Mesendoderm (in vitro differentiated cells): ENCODE results near the gene CREB3L1.
A peak's percentile ranks its signal among the peaks of the same experiment; 100 is the strongest.

ENCODE experiments used
- DNase-seq: peaks from one replicate; pipeline ENCODE4 v3.0.0; 2013
- H2AK5ac ChIP-seq: 2 replicates; pipeline ENCODE4 v1.6.1; 2013; ENCODE audit warnings: low read length, inconsistent platforms
- H2BK120ac ChIP-seq: 2 replicates; pipeline ENCODE4 v1.6.1; 2013; ENCODE audit warnings: low read depth, mild to moderate bottlenecking, low read length, moderate library complexity, mixed read lengths
- H2BK15ac ChIP-seq: replicated peaks from 2 replicates; pipeline ENCODE4 v1.6.1; 2013; ENCODE audit warnings: low read depth, mild to moderate bottlenecking, moderate library complexity
- H2BK5ac ChIP-seq: 2 replicates; pipeline ENCODE4 v1.6.1; 2013; ENCODE audit warnings: low read length, inconsistent platforms
- H3K18ac ChIP-seq: 2 replicates; pipeline ENCODE4 v1.6.1; 2013; ENCODE audit warnings: mild to moderate bottlenecking, low read length, mixed read lengths
- H3K23ac ChIP-seq: one replicate; pipeline ENCODE4 v1.6.1; 2013; ENCODE audit warnings: low read length
- H3K27ac ChIP-seq: 2 replicates; pipeline ENCODE4 v1.5.1; 2013; ENCODE audit warnings: low read depth, mild to moderate bottlenecking, inconsistent platforms, low read length, moderate library complexity
- H3K27me3 ChIP-seq: 2 replicates; pipeline ENCODE4 v1.6.1; 2013; ENCODE audit warnings: low read length, control low read depth, mild to moderate bottlenecking, inconsistent platforms; ENCODE audit not compliant: insufficient read depth, poor library complexity
- H3K36me3 ChIP-seq: 2 replicates; pipeline ENCODE4 v1.6.1; 2013; ENCODE audit warnings: low read length, inconsistent platforms; ENCODE audit not compliant: control insufficient read depth, insufficient read depth
- H3K4ac ChIP-seq: one replicate; pipeline ENCODE4 v1.6.1; 2013; ENCODE audit warnings: low read depth, mild to moderate bottlenecking, low read length, moderate library complexity
- H3K4me1 ChIP-seq: 2 replicates; pipeline ENCODE4 v1.6.1; 2013; ENCODE audit warnings: low read depth, low read length, inconsistent platforms; ENCODE audit not compliant: control insufficient read depth
- H3K4me2 ChIP-seq: 2 replicates; pipeline ENCODE4 v1.6.1; 2013; ENCODE audit warnings: low read length
- H3K4me3 ChIP-seq: 2 replicates; pipeline ENCODE4 v1.5.1; 2013; ENCODE audit warnings: mild to moderate bottlenecking, low read length
- H3K56ac ChIP-seq: one replicate; pipeline ENCODE4 v1.6.1; 2013; ENCODE audit warnings: low read length
- H3K79me1 ChIP-seq: 2 replicates; pipeline ENCODE4 v1.6.1; 2013; ENCODE audit warnings: low read length, inconsistent platforms
- H3K79me2 ChIP-seq: 2 replicates; pipeline ENCODE4 v1.6.1; 2013; ENCODE audit warnings: mild to moderate bottlenecking, low read length; ENCODE audit not compliant: control insufficient read depth, insufficient read depth
- H3K9ac ChIP-seq: 2 replicates; pipeline ENCODE4 v1.6.1; 2013; ENCODE audit warnings: low read length, inconsistent platforms
- H4K5ac ChIP-seq: one replicate; pipeline ENCODE4 v1.6.1; 2013; ENCODE audit warnings: low read length
- H4K8ac ChIP-seq: one replicate; pipeline ENCODE4 v1.6.1; 2013; ENCODE audit warnings: low read depth, mild to moderate bottlenecking, control low read depth, low read length, moderate library complexity
- WGBS: extraction: QIAGEN DNeasy Blood & Tissue Kit; methylation state at CpG from one replicate; pipeline ENCODE4 v1.1.7; 2013; ENCODE audit warnings: low lambda C conversion rate, missing lambda C conversion rate; ENCODE audit not compliant: insufficient coverage; ENCODE audit errors: extremely low coverage; 5-methylcytosine and 5-hydroxymethylcytosine counted together

The CREB3L1 gene

GRCh38 chr11:46350695-46351094, 73.2 kb downstream of the CREB3L1 start:
- Histone ChIP-seq H3K9ac (no peak overlapping the region), H2BK120ac (no peak overlapping the region), H3K27ac (no peak overlapping the region), H2BK15ac (no peak overlapping the region), H3K79me1 (peaks cover 34% of the 10 kb centered on the region), H3K4me1 (peaks cover 10% of the 10 kb centered on the region), H3K56ac (peak overlapping the region; percentile 53), H3K27me3 (no peaks in the 10 kb centered on the region), H3K23ac (no peak overlapping the region), H3K36me3 (no peaks in the 10 kb centered on the region), H3K79me2 (peaks cover 41% of the 10 kb centered on the region), H4K8ac (no peak overlapping the region), H3K4ac (no peak overlapping the region), H2AK5ac (no peak overlapping the region), H3K18ac (no peak overlapping the region), H3K4me2 (no peak overlapping the region), H4K5ac (no peak overlapping the region), H3K4me3 (no peak overlapping the region), H2BK5ac (no peak overlapping the region)
- no CpG with 5 or more reads among the region's 3 CpGs for WGBS
- DNase-seq: no peak

DNA sequence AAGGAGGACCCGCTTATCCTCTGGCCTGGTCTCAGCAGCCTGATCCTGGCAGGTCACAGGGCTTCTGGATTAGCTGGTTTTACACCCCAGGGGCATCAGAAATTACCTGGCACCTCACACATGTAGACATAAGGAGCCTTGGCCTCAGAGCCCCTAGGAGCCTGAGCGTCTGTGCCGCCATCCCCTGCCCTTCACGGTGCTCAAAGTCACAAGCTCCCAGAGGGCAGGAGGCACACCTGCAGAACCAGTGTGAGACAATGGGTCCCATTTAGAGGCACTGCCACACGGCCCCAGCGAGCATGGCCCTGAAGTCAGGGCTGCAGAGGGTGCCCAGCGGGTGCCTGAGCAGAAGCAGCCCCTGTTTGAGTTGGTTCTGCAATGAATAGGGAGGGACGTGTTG, 73.7 kb downstream of the CREB3L1 start:
- Histone ChIP-seq H3K23ac (no peak overlapping the region), H3K27ac (no peak overlapping the region), H2AK5ac (no peak overlapping the region), H3K4me3 (no peak overlapping the region), H3K79me1 (peaks cover 34% of the 10 kb centered on the region), H2BK120ac (no peak overlapping the region), H3K4ac (no peak overlapping the region), H3K36me3 (no peaks in the 10 kb centered on the region), H3K27me3 (no peaks in the 10 kb centered on the region), H3K18ac (no peak overlapping the region), H3K9ac (no peak overlapping the region), H3K79me2 (peaks cover 42% of the 10 kb centered on the region), H4K5ac (no peak overlapping the region), H3K4me2 (no peak overlapping the region), H3K4me1 (peaks cover 10% of the 10 kb centered on the region), H3K56ac (peak overlapping the region; percentile 53), H2BK15ac (no peak overlapping the region), H4K8ac (no peak overlapping the region), H2BK5ac (no peak overlapping the region)
- no peak for DNase-seq
- no CpG with 5 or more reads among the region's 8 CpGs for WGBS

GRCh38 chr11:46351606-46352005, 74.1 kb downstream of the CREB3L1 start:
- Histone ChIP-seq H3K27ac (no peak overlapping the region), H2AK5ac (no peak overlapping the region), H3K56ac (peak overlapping the region; percentile 58), H3K36me3 (no peaks in the 10 kb centered on the region), H2BK15ac (no peak overlapping the region), H3K27me3 (no peaks in the 10 kb centered on the region), H3K4me3 (no peak overlapping the region), H3K79me1 (peaks cover 38% of the 10 kb centered on the region), H3K79me2 (peaks cover 44% of the 10 kb centered on the region), H2BK120ac (no peak overlapping the region), H2BK5ac (no peak overlapping the region), H4K5ac (no peak overlapping the region), H3K18ac (no peak overlapping the region), H3K4me1 (peaks cover 8% of the 10 kb centered on the region), H3K4me2 (no peak overlapping the region), H3K9ac (peak overlapping the region; percentile 20), H3K4ac (no peak overlapping the region), H4K8ac (no peak overlapping the region), H3K23ac (no peak overlapping the region)
- DNase-seq: no peak
- no CpG with 5 or more reads among the region's 5 CpGs for WGBS

DNA sequence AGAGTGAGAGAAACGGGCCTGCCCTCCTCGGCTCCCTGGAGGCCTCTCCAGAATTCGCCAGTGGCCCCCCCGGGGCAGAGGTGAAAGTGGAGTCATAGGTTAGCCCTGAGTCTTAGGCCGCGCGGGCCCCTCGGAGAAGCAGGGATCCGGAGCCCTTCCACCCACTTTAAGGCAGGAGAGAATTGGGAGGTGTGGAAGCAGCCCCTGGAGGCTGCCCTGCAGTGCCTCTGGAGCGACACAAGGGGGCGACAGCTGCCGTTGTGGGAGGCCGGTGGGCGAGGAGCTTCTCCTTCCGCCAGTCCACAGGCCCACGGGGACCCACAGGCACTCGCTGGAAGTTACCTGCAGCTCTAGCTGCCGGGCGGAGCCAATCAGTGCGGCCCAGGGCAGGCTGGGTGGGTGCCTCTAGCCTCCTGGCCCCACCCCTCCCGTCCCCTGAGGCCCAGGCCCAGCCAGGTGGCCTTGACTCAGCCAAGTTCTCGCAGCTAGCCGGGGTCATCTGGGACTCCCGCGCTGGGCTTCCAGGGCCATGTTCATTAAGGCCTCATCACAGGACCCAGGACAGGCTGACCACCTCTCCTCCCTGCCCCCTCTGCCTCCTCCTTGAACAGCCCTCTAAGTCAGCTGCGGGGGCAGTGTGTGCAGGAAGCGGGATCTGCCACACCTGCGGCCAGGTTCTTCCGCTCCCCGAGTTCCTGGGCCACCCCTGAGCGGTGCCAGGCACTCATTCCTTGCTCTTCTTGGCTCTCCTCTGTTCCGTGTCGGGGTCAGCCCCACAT, 74.8 kb downstream of the CREB3L1 start:
- Histone ChIP-seq H3K4me3 (no peak overlapping the region), H3K9ac (peak overlapping the region; percentile 20), H3K27me3 (no peaks in the 10 kb centered on the region), H3K18ac (no peak overlapping the region), H3K36me3 (no peaks in the 10 kb centered on the region), H3K4me2 (no peak overlapping the region), H2BK15ac (no peak overlapping the region), H3K79me2 (peaks cover 45% of the 10 kb centered on the region), H3K56ac (peak overlapping the region; percentile 58), H4K8ac (no peak overlapping the region), H4K5ac (no peak overlapping the region), H3K79me1 (peaks cover 38% of the 10 kb centered on the region), H2BK120ac (no peak overlapping the region), H3K23ac (no peak overlapping the region), H3K27ac (no peak overlapping the region), H3K4ac (no peak overlapping the region), H3K4me1 (peaks cover 6% of the 10 kb centered on the region), H2AK5ac (no peak overlapping the region), H2BK5ac (no peak overlapping the region)
- no CpG with 5 or more reads among the region's 33 CpGs for WGBS
- DNase-seq: peak; percentile 82

DNA sequence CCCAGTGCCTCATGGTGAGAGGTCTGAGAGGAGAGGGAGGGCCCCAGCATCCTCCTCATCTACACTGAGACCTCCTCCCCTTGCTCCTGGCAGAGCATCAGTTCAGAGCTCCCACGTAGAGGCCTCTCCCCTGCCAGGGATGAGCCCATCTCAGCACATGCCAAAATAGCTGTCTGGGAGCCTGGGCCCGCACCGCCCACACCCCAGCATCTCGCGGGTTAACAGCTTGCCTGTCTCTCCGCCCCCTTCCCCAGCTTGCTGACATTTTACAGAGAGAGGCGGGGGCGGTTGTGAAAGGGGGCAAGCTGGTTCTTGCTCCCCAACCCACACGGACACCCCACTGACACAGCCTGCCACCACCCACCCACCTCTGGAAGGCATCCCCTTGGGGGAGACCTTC, 76.2 kb downstream of the CREB3L1 start:
- Histone ChIP-seq H3K36me3 (no peaks in the 10 kb centered on the region), H3K4ac (no peak overlapping the region), H2BK120ac (no peak overlapping the region), H2AK5ac (no peak overlapping the region), H3K27ac (no peak overlapping the region), H3K27me3 (no peaks in the 10 kb centered on the region), H2BK5ac (no peak overlapping the region), H3K9ac (peak overlapping the region; percentile 32), H3K4me2 (no peak overlapping the region), H3K56ac (no peak overlapping the region), H4K8ac (no peak overlapping the region), H3K23ac (no peak overlapping the region), H3K79me2 (peaks cover 44% of the 10 kb centered on the region), H4K5ac (no peak overlapping the region), H3K18ac (no peak overlapping the region), H3K79me1 (peaks cover 35% of the 10 kb centered on the region), H3K4me1 (peaks cover 6% of the 10 kb centered on the region), H3K4me3 (no peak overlapping the region), H2BK15ac (no peak overlapping the region)
- WGBS: no CpG with 5 or more reads among the region's 9 CpGs
- DNase-seq: no peak
